GM19193 (cell line): ENCODE data around the gene NFIX.

Source experiments
- POLR2A ChIP-seq: IDR thresholded peaks from 4 replicates; pipeline ENCODE4 v1.6.1; 2011; ENCODE audit not compliant: insufficient read depth, insufficient read length; ENCODE audit errors: extremely low read depth

NFIX gene

DNA sequence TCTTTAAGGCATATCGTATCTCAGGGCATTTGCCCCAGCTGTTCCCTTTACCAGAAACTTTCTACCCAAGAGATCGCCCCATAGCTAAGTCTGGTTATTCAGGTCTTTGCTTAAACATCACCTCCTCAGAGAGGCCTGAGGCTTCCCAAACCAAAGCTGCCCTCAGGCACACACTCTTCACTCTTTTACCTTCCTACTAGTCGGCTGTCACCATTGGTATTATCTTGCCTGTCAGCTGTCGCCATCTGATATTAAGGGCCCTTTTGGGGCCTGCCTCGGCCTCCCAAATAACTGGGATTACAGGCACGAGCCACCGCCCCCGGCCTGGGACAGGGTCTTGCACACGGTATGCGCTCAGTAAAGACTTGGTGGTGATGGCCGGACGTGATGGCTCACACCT is 39.3 kb upstream of the NFIX start:
- TF ChIP-seq POLR2A: no peak

- TF ChIP-seq POLR2A: peak; percentile 95
Measured at GRCh38 chr19:12956446-12957388, 38.6 kb upstream of the NFIX start, which contains the start of gene GADD45GIP1. Gene GADD45GIP1 (minus strand): TSS chr19:12957223. CDS start chr19:12957212, 11 bp downstream.

DNA sequence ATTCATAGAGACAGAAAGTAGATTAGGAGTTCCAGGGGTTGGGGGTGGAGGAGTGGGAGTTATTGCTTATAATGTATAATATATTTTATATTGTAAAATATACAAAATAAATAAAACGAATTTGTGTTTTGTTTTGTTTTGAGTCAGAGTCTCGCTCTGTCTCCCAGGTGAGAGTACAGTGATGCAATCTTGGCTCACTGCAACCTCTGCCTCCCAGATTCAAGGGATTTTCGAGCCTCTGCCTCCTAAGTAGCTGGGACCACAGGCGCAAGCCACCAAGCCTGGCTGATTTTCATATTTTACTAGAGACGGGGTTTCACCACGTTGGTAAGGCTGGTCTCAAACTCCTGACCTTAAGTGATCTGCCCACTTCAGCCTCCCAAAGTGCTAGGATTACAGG is 35.8 kb upstream of the NFIX start:
- TF ChIP-seq POLR2A: no peak

DNA sequence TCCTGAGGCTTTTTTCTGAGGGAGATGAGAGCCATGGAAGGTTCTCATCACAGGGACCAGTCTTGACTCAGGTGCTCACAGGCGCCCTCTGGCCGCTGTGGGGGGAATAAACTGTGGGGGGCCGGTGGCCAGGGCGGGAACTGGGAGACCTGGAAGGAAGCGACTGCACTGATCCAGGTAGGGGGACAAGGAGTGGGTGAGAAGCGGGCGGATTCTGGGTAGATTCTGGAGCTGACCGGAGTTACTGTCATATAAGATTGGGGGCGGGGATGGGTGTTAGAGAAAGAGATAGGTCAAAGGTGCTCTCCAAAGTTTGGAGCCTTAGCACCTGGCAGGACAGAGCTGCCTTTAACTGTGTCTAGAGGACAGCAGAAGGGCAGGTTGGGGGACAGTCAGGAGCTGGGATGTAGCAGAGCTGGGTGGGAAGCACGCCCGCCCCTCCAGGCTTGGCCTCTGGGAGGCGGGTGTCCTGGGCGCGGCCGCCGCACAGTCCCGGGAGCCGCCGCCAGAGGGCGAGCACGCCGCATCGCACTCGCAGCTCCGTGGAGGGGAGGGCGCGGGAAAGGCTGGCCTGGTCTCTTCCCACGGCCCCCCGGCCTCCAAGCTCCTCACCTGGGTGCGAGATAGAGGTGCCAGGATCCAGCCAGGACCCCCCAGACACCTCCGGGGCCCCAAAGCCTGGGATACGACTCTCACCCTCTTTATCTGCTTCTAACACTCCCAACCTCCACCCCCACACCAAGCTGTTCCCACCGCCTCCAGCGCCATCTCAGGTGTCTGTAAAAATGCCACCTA is 30.1 kb upstream of the NFIX start:
- TF ChIP-seq POLR2A: no peak

GRCh38 chr19:12965812-12966135 is 29.5 kb upstream of the NFIX start:
- no peak for TF ChIP-seq POLR2A

GRCh38 chr19:12967907-12968306 is 27.4 kb upstream of the NFIX start:
- TF ChIP-seq POLR2A: no peak

DNA sequence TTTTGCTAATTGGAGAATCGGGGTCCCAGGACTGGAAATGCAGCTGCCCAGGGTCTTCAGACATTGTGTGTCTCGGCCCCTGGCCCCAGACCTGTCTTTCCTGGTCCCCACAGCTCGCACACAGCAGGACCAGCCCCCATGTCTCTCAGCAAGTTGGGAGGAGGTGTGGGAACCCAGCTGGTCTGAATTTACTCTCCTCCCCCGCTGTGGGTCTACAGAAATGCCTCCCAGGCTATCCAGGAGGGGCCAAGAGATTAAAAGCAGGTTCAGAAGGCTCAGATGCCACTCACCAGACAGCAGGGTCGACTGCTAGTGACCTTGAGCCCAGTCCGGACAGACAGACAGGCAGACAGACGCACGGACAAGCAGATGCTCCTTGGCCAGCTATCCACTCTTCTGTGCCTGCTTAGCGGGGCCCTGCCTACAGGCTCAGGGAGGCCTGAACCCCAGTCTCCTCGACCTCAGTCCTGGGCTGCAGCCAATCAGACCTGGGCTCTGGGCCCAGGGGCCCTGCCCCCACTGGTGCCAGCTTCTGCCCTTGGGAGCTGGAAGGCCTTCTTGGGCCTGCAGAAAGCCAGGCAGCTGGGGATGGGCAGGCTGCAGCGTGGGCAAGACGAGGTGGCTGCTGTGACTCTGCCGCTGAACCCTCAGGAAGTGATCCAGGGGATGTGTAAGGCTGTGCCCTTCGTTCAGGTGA is 25.8 kb upstream of the NFIX start, which contains the start of gene DAND5:
Gene DAND5 (plus strand): TSS at position 285 of the 697 bp plus-strand sequence. CDS start 85 bp downstream, at position 370.
- no peak for TF ChIP-seq POLR2A

GRCh38 chr19:12970070-12970820 is 25.0 kb upstream of the NFIX start:
- no peak for TF ChIP-seq POLR2A

GRCh38 chr19:12973236-12973635 is 22.0 kb upstream of the NFIX start:
- TF ChIP-seq POLR2A: no peak

DNA sequence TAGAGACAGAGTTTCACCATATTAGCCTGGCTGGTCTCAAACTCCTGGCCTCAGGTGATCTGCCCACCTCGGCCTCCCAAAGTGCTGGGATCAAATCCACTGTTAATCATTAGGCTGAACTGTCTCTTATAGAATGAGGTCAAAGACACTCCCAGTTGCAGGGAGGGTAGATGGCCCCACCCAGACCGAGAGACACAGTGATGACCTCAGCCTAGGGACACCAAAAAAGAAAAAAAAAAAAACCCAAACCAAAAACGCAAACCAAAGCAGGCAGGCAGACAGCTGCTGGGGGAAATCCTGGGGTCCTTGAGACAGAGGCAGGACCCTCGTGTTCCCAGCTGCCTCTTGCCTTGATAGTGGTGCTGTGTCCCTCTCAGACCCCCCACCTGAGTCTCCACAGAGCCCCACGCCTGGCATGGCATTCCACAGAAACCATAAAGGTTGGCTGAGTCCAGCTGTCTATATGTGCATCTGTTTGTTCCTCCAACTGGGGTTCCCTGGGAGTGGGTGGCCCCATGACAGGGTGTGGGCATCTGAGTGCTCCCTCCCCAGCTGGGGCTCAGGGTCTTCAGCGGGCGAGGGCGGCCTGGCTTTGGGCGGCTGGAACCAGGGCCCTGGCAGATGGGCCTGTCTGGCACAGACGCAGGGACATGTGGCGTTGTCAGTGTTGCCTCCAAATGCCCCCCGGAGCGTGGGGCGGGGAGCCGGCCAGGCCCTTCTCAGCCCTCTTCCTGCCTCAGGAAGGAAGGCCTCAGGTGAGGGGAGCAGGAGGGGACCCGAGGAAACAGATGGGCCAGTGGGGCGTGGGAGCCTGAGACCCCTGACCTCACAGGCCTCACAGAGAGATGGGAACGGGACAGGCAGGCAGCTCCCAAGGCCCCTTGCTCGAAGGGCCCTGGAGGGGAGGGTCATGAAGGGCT is 20.7 kb upstream of the NFIX start:
- TF ChIP-seq POLR2A: no peak

GRCh38 chr19:12975221-12975741 is 20.0 kb upstream of the NFIX start:
- no peak for TF ChIP-seq POLR2A

DNA sequence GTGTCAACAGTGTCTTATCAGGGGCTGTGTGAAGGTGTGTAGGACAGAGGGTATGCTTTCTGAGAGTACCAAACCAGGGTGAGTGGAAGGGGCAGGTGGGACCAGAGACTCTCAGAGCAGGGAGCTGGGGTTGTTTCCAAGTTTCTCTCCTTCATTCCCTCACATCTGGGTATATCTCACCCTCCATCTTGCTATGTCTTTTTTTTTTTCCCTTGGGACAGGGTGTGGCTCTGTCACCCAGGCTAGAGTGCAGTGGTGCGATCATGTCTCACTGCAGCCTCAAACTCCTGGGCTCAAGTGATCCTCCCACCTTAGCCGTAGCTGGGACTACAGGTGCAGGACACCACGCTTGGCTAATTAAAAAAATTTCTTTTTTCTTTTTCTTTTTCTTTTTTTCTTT is 15.3 kb upstream of the NFIX start:
- no peak for TF ChIP-seq POLR2A

DNA sequence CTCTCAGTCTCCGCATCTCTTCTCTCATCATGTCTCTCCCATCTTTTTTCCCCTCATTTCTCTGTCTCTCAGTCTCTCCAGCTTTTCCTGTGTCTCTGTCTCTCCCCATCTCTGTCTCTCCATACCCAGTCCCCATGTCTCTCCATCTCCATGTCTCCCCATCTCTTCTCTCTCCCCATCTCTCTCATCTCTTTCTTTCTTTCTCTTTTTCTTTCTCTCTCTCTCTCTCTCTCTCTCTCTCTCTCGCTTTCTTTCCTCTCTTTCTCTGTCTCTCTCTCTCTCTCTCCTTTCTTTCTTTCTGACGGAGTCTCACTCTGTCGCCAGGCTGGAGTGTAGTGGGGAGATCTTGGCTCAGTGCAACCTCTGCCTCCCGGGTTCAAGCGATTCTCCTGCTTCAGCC is 12.6 kb upstream of the NFIX start:
- no peak for TF ChIP-seq POLR2A
